HG03280 (cell line): Measurements from ENCODE around the gene ID2.

Experiments used
- ATAC-seq: cut with Tn5 transposase; IDR thresholded peaks from one replicate; pipeline ENCODE4 v1.9.1; 2021; ENCODE audit warnings: mild to moderate bottlenecking, moderate library complexity; ENCODE audit not compliant: unreplicated experiment

Gene ID2

DNA sequence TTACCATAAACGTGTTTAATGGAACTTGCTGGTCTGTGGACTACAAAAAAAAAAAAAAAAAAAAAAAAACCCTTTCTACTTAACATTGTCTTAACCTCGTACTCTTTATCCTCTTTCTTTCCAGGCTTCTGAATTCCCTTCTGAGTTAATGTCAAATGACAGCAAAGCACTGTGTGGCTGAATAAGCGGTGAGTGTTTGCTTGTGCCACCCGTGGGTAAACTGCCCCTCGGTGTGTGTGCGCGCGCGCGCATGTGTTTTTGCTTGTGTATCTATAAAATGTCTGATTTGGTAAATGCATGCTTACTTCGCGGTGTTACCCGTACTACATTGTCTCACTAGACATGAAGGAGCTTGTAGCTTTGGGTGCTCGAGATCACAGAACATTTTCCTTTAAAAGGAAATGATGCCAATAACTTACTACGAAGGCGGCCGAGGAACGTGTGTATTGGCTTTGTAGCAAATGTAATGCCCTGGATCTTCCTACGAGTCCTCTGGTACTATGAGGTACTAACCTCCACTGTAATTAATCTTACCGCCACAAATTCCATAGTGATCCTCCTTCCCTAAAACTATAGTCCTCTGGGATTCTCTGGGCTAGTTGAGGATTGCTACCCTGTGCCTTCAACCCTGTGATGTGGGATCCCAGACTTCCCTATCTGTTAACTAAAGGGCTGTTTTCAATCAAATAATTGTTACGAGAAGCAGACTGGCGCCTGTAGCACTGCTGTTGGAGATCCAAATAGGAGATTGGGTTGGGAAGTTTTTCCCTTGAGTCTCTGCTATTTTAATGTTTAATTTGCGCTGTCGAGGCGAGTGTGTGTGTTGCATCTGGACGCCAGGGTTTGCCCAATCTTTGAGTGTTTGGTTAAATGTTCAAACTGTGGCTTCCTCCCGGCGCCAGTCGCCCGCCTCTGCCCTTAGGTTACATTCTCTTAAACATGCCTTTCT lies 1.1 kb downstream of the ID2 start:
- ATAC-seq, result no peak

DNA sequence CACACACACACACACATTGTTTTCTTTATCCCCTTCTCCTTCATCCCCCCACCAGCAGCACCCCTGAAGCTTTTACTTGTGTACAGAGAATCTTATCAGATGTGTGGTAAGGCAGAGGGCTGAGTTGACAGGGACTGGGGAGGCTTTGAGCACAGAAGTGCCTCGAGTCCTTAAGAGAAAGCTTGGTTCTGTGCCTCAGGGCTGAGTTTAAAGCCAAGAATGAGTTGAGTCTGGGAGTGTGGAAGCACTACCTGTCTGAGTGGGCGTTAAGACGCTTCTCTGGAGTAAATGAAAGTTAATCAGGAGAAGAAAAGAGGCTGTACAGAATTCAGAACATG lies 2.7 kb downstream of the ID2 start:
- ATAC-seq, result no peak

DNA sequence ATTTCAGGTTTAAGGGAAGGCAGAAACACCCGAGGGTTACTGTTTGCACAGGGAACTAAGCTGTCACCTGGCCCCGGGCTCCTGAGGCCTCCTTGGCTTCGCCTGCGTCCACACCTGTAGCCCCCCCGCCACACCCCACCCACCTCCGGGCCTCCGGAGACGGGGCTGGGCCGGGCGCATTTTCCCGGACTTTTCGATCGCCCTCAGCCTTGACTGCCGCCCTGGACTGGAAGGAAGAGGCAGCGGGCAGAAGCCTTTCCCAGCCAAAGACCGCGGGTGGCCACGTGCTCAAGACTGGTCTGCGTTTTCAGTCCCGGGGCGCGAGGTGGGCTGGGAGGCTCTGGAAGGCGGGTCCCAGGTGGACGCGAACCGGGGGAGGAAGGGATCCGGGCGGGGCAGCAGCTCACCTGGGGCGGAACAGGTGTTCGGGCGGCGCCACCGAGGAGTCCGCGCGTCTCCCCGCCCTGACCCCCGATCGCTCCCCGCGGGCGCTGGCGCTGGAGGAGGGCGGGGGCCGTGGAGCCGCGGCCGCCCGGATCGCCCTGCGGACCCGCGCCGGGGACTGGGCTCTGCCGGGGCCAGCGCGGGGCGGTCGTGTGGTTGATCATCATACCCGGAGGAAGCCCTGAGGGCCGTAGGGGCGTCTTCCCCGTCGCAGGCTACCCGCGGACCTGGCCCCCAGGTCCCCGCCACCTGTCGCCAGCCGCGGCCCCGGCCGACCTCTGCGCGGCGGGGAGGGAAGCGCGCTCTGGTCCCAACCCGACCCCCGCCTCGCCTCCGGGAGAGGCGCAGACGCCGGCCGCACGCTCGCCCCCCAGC lies 3.2 kb downstream of the ID2 start:
- no peak for ATAC-seq

DNA sequence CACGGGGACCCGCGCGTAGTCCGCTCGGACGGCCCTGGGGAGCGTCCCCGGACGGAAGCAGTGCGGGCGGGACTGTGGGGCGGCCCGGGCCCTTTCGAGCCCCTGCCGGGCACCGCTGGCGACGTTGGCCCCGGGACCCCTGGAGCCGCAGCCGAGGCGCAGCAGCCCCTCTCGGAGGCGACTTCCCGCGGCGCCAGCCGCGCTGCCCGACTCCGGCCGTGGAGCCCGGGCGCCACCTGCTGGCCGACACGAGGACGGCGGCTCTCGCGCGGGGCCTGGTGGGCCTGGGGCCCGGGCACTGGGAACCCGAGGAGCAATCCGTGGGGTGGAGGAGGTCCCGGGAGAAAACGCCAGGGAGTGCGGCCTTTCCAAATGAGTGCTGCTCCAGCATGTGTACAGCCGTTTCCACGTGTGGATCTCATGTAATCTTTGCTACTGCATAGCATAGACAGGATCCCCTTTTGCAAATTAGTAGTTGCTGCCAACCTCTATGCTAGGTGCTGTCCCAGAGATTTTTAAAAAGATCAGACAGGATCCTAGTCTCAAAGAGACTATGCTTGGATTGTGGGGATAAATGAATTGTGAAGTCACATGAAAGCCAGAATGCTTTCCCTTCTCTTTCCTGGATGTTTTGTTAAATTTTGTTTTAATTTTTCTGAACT lies 4.0 kb downstream of the ID2 start:
- ATAC-seq, result peak; percentile 32

DNA sequence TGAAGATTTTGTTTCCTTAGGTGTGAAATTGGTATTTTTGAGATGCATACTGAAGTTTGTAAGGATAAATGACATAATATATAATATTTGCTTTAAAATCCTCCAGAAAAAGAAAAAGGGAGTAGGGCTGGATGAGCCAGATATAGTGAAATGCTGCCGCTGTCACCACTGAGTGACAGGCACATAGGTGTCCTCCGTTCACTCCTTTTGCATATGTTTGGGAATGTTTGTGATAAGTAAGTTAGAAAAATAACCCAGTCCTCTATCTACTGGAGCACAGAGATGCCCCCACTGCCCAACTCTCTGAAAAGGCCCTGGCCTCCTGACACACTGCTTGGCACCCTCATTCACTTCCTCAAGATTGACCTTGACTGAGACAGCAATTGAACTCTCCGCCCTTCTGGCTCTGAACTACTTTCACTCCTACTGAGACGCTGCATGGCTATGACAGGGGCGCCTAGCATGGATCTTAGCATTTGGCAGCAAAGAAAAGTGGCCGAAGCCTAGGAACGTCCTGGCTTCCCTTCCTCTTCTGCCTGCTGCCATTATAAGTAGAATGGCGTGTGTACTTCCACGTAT lies 10.1 kb downstream of the ID2 start:
- ATAC-seq, result no peak

DNA sequence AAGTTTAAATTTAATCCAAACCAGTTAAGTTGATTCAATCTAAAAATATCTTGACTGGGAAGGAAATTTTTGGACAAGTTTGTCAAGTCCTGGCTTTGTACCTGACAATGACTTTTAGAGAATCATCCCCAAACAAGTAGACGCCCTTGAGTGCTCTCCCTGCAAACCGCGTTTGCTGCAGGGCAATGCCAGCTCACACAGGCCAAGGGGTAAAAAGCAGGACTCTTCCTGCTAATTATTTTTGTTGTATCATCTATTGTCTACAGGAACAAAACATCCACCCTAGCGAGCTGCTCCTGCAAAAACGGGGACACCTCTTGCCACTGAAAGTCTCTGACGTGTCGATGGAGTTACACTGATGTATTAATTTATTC lies 10.9 kb downstream of the ID2 start:
- ATAC-seq, result no peak

DNA sequence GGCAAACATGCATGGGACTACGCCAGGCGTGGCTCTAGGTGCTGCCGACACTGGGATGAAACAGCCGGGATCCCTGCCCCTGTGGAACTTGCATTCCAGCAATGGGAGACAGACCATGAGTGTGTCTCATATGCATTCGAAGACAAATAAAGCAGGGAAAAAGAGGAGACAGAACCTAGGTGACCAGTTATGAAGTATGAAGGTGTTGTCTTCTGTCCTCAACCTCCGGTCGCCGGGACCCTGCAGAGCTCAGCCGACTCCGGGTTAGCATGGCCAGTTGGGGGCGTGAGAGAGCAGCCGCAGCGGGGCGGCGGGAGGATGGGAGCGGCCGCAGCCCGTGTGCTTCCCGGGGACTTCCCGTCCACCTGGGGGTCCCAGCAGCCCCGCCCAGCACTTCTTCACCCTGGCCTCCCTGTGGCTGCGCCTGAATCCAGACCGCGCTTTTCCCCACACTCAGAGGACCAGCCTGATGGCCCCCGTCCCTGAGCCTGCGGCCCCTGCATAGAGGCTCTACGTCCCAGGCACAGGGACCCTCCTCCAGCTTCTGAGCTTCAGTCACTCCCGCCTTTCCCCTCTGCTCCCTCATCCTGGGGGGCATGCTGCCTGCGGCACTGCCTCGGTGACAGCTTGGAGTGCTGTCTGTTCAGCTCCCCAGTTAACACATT lies 11.4 kb downstream of the ID2 start:
- no peak for ATAC-seq

DNA sequence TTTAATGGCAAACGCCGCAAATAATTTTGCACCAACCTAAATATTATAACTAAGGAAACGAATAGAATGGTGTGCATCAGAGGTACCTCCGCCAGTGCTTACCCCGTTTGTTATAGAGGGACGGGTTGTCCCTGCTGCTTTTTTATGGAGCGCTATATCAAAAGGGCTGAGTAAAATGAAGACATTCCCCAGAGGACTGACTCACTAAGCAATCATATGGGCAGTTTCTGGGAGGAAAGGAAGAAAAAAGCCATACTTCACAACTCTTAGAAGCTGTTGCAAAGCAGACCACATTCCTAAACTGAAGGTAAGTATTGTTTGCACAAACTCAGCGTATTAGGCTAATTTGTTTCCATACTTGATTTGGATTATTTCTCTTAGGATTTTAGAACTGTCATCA lies 12.9 kb downstream of the ID2 start:
- ATAC-seq, result no peak

DNA sequence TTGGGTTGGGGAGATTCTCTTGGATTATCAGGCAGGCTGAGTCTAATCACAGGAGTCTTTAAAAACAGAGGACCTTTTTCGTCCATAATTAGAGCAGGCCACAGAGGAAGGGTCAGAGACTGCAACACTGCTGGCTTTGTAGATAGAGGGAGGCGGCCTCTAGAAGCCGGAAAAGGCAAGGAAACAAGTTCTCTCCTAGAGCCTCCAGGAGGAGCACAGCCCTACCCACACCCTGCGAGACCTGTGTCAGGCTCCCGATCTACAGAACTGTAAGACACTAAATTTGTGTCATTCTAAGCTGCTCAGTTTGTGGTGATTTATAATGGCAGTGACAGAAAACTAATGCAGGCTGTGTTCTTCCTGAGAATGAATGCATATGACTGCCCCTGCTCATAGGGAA lies 15.3 kb downstream of the ID2 start:
- no peak for ATAC-seq

DNA sequence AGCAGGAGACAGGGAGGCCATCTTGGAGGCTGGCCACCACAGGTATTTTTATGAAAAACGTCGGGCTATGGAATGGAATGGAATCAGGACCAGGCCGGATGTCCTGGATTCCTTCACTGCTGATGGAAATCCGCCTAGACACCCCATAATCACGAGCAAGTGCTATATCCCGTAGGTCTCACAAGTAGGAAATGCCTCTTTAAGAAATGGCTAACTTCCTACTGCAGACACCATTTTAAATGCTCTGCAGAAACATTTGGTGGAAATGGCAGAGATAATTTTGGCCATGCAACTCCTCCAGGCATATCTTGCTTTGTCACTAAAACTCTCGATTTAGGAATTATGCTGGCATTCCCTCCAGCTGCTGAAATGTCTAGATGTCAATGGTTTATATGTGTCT lies 18.0 kb downstream of the ID2 start:
- ATAC-seq, result no peak

DNA sequence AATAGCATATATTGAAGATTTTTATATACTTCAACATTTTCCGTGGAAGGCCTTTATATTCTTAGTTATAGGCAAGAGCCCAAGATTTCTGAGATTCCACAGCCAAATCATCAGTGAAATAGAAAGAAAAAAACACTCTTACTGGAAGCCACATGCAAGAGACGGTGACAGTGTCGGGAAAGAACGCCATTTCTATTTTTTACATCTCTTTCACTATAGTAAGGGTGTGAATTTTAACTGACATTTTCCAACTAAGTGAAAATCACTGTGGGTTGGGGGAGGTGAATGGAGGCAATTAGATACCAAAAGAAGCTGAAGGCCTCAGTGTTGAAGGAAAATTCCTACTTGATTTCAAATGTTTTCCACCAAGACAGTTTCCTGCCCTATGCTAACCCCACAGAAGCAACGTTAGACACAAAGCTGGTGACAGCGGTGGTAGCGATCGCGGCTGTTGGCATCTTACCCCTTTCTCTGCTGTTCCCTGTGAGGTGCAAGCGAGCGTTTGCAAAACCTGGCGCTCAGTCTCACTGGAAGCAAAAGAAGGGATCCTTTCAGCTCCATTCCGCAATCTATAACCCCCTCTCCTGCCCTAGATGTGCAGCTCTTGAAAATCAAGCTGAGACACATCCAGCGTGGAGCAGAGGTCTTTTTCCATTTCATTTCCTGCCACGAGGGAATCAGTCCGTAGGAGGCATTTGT lies 20.0 kb downstream of the ID2 start:
- no peak for ATAC-seq

DNA sequence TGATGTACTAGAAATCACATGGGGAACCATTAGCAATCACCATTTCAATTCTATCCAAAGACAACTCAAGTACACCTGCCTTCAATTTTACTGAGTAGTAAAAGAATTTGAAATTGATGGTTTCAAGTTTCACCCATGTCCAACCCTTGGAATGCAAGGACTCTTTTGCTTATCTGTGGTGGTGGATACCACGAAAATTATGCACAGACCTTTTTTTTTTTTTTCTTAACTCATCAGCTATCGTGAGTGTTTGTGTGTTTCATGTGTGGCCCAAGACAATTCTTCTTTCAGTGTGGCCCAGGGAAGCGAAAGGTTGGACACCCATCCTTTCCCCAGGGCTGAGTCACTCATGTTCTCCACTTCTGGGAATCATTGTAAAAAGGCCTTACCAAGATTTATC lies 23.1 kb downstream of the ID2 start:
- no peak for ATAC-seq

DNA sequence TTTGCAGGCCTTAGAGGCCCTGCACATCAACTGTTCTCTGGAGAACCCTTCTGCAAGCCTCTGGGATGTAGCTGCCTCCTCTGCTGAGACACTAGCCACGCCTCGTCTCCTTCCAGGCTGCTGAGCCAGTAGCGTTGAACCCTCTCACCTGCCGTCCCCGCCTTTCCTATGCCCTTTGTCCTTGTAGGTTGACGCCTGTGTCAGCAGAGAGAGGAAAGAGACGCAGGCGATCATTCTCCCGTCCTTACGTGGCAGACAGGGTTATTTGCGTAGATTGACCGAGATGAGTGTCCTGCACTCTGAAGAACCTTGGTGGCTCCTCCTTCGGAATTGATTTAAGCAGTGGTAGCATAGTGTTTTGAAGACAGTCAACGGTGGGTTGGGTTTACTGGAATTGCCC lies 27.8 kb downstream of the ID2 start:
- ATAC-seq, result no peak

DNA sequence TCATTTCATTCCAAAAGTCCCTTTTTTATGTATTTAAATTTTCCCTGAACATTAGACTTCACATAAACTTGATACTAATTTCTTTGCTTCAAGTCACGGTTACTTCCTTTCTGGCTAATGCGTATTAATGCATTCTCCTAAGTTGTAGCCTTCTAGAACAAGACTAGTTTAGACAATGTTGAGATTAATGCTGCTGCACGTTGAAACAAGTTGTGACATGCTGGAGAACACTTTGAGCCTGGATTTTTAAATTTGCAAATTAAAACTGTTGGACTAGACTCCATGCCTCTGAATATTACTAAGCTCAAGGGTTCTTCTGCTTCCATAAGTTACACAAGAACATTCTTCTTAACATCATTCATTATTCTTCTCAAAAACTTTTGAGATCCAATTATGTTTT lies 29.1 kb downstream of the ID2 start:
- no peak for ATAC-seq

DNA sequence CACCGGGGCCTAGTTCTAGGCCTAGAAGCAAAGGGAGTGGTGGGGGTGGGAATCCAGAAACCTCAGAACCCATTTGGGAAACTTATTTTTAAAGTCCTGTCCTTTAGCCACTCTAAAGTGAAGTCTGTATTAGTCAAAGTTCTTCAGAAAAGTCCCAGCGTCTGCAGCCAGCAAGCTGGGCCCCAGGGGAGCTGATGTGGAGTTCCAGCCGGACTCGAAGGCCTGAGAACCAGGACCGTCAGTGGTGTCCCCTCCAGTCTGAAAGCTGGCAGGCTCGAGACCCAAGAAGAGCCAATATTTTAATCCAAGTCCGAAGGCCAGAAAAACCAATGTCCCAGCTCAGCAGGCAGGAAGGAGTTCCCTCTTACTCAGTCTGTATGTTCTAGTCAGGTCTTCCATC lies 32.4 kb downstream of the ID2 start:
- no peak for ATAC-seq

DNA sequence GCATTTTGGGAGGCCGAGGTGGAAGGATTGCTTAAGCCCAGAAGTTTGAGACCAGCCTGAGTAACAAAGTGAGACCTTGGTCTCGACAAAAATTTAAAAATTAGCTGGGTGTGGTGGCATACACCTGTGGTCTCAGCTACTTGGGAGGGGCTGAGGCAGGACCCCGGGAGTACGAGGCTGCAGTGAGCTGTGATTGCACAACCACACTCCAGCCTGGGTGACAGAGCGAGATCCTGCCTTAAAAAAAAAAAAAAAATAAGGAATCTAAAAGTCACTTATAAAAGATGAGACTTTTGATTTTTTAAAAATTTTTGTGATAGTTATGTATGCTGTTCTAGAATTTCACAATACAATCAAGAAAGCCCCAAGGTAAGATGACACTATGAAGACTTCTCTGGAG lies 33.1 kb downstream of the ID2 start:
- ATAC-seq, result no peak

DNA sequence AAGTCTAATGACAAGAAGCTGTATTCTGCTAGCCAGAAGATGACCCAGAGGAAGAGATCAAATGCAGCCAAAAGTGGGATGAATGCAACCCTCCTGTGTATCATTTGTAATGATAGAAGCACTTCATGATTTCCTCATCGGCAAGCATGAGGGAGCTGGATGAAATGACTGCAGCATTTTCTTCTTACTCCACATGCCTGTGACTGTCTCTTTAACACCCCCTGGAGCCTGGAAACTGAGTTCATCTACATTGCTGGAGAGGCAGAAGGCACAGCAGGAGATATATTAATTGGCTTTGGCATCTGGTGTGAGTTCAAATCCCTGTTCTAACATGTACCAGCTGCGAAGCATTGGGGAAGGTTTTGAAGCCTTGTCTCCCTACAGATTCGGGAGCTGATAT lies 37.7 kb downstream of the ID2 start:
- no peak for ATAC-seq

DNA sequence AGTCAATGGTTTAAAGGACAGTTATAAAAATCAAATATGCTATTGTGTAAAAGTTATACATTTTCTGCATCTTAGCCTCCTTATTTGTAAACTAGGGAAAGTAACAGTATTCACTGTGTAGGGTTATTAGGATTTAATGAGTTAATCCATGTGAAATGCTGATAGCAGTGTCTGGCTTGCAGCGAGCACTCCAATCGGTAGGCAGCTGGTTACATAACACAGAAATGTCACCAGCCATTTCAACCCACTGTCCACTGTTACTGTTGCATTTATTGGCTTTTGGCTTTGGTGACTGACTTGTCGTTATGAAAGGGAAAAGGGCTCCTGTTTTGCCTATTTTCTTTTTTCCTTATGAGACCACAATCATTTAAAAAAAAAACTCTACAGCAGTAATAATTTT lies 38.9 kb downstream of the ID2 start:
- ATAC-seq, result no peak

DNA sequence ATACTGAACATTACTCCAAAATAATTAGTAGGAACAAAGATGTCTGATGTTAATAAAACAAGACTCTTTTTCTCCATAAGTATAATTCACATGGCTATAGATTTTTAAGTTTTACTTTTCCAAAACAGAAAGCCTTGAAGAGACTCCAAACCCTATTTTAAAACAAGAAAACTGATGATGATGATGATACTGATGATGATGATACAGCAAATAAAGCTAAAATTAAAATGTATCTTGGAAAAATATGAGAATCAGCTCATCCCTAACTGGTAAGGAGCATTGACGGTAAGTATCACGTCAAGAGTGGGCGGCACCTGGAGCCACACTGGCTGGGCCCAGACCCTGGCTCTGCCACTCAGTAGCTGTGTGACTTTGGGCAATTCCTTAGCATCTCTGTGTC lies 39.6 kb downstream of the ID2 start:
- no peak for ATAC-seq

DNA sequence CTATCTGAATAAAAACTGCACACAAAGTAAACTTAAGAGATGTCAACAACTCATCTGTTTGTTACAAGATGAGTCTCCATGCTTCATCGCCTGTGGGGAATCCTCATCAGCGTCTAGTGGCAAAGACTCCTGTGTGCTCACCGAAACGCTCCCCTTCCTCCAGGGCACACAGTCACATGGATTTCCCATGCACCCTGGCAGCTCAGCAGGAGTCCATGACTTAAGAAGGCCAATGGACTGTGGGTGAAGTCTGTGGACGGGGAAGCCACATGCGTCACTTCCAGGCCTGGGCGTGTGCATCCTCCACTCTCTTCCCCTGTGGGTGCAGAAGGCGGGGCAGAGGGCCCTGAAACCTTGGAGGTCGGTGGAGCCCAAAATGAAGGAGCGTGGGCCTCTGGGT lies 41.1 kb downstream of the ID2 start:
- ATAC-seq, result no peak
